KMS-11 (cell line): ENCODE data around the gene NCKAP1.
"Not testable (repeated sequence)": the region's sequence is repeated elsewhere in the genome, so short reads cannot be mapped to it uniquely, and the experiment has no call there.

Experiments used
- H2AFZ ChIP-seq: fragments of 200-600 bp; sonication (generic); 2 replicates; pipeline ENCODE4 v1.6.1; 2016; ENCODE audit warnings: antibody characterized with exemption, mixed run types, low read depth
- H3K27ac ChIP-seq: fragments of 200-600 bp; sonication (generic); 2 replicates; pipeline ENCODE4 v1.6.1; 2016; ENCODE audit warnings: mild to moderate bottlenecking, mixed run types
- H3K27me3 ChIP-seq: fragments of 200-600 bp; sonication (generic); 2 replicates; pipeline ENCODE4 v1.6.1; 2017; ENCODE audit warnings: mild to moderate bottlenecking, low read depth, mixed run types, moderate library complexity; ENCODE audit not compliant: insufficient read depth
- H3K36me3 ChIP-seq: fragments of 200-600 bp; sonication (generic); 2 replicates; pipeline ENCODE4 v1.6.1; 2017; ENCODE audit warnings: mild to moderate bottlenecking, mixed run types; ENCODE audit not compliant: insufficient read depth
- H3K4me1 ChIP-seq: fragments of 200-600 bp; sonication (generic); 2 replicates; pipeline ENCODE4 v1.6.1; 2016; ENCODE audit warnings: mild to moderate bottlenecking, low read depth, mixed run types; ENCODE audit not compliant: poor library complexity, severe bottlenecking
- H3K4me2 ChIP-seq: fragments of 200-600 bp; sonication (generic); 2 replicates; pipeline ENCODE4 v1.7.0; 2016; ENCODE audit warnings: mild to moderate bottlenecking, mixed run types
- H3K4me3 ChIP-seq: fragments of 200-600 bp; sonication (generic); IDR thresholded peaks from 2 replicates; pipeline ENCODE4 v1.6.1; 2017; ENCODE audit warnings: low read depth, low read length, mixed read lengths; ENCODE audit not compliant: insufficient read depth
- H3K79me2 ChIP-seq: fragments of 200-600 bp; sonication (generic); 2 replicates; pipeline ENCODE4 v1.6.1; 2016; ENCODE audit warnings: low read depth, mixed run types; ENCODE audit not compliant: insufficient read depth
- H3K9ac ChIP-seq: fragments of 200-600 bp; sonication (generic); 2 replicates; pipeline ENCODE4 v1.6.1; 2016; ENCODE audit warnings: mild to moderate bottlenecking, mixed run types
- H4K20me1 ChIP-seq: fragments of 200-600 bp; sonication (generic); 2 replicates; pipeline ENCODE4 v1.6.1; 2016; ENCODE audit warnings: mild to moderate bottlenecking, mixed run types; ENCODE audit not compliant: insufficient read depth
- CTCF ChIP-seq: fragments of 200-600 bp; sonication (generic); conservative IDR thresholded peaks from 2 replicates; pipeline ENCODE4 v1.6.1; 2017; ENCODE audit warnings: low read depth, mild to moderate bottlenecking, antibody characterized with exemption, low read length, moderate library complexity, mixed read lengths

The NCKAP1 gene

GRCh38 chr2:182968493-182968892 lies 69.8 kb downstream of the NCKAP1 start:
- no peak overlapping the region for H3K4me2 ChIP-seq
- no peak overlapping the region for H3K4me3 ChIP-seq
- no peak overlapping the region for H2AFZ ChIP-seq
- no peaks in the 10 kb centered on the region for H3K27me3 ChIP-seq
- no peaks in the 10 kb centered on the region for H3K79me2 ChIP-seq
- H3K27ac ChIP-seq: no peak overlapping the region
- H3K36me3 ChIP-seq: no peaks in the 10 kb centered on the region
- peaks cover 46% of the 10 kb centered on the region for H3K4me1 ChIP-seq
- no peaks in the 10 kb centered on the region for H4K20me1 ChIP-seq
- no peak for TF ChIP-seq CTCF
- no peak overlapping the region for H3K9ac ChIP-seq

- not testable (repeated sequence) for H3K36me3 ChIP-seq, H3K27me3 ChIP-seq, H3K27ac ChIP-seq, H3K4me3 ChIP-seq, H3K9ac ChIP-seq, H2AFZ ChIP-seq, H4K20me1 ChIP-seq, H3K4me2 ChIP-seq, H3K79me2 ChIP-seq
- peaks cover 30% of the 10 kb centered on the region for H3K4me1 ChIP-seq
These were observed 71.9 kb downstream of the NCKAP1 start for GRCh38 chr2:182966356-182966755.

GRCh38 chr2:182962641-182963040 lies 75.6 kb downstream of the NCKAP1 start:
- Histone ChIP-seq H2AFZ (no peak overlapping the region), H3K27me3 (no peaks in the 10 kb centered on the region), H3K36me3 (no peaks in the 10 kb centered on the region), H3K4me1 (peaks cover 5% of the 10 kb centered on the region), H3K4me2 (no peak overlapping the region), H3K79me2 (no peaks in the 10 kb centered on the region), H3K9ac (no peak overlapping the region), H4K20me1 (no peaks in the 10 kb centered on the region), H3K4me3 (no peak overlapping the region), H3K27ac (no peak overlapping the region)
- no peak for TF ChIP-seq CTCF

- not testable (repeated sequence) for H3K27ac ChIP-seq, H3K36me3 ChIP-seq, H3K27me3 ChIP-seq, H4K20me1 ChIP-seq, H2AFZ ChIP-seq, H3K4me3 ChIP-seq, H3K79me2 ChIP-seq, H3K9ac ChIP-seq, H3K4me1 ChIP-seq, H3K4me2 ChIP-seq
These were observed 77.4 kb downstream of the NCKAP1 start for GRCh38 chr2:182960869-182961268.

- Histone ChIP-seq H2AFZ (no peak overlapping the region), H3K27me3 (no peaks in the 10 kb centered on the region), H3K4me3 (no peak overlapping the region), H3K79me2 (no peaks in the 10 kb centered on the region), H3K4me2 (no peak overlapping the region), H3K36me3 (no peaks in the 10 kb centered on the region), H3K4me1 (peaks cover 35% of the 10 kb centered on the region), H3K9ac (no peak overlapping the region), H4K20me1 (no peaks in the 10 kb centered on the region), H3K27ac (no peak overlapping the region)
- TF ChIP-seq CTCF: no peak
These were observed 83.5 kb downstream of the NCKAP1 start for GRCh38 chr2:182954789-182955188.
